OCI-LY7 (cell line): Measurements from ENCODE around the gene CHCHD6. TPM values are rescaled to one million over a fixed set of nuclear protein-coding genes. Genes with fewer than 3 reads are reported as not detected.

Experiments used
- BruUV-seq: library from RNA; stranded (reverse); fragments of 400-500 nt; replicated peaks from 2 replicates; lab custom pipeline; 2021; lab: Mats Ljungman, UMichigan
- CTCF ChIA-PET: fragments of 300-600 bp; sonication (Branson Sonifier 250); formaldehyde crosslinking; loops from one replicate; lab custom pipeline; 2022; ENCODE audit warnings: antibody characterized with exemption; ENCODE audit not compliant: unreplicated experiment; lab: Charles Lee
- POLR2A ChIA-PET: fragments of 300-600 bp; sonication (Branson Sonifier 250); formaldehyde crosslinking; loops from one replicate; lab custom pipeline; 2022; ENCODE audit warnings: antibody characterized with exemption; lab: Charles Lee
- DNase-seq: peaks from one replicate; pipeline ENCODE4 v3.0.0-alpha.2; 2015; ENCODE audit warnings: low spot score
- H2AFZ ChIP-seq: fragments of 200-600 bp; sonication (generic), shearing (Covaris generic); 2 replicates; pipeline ENCODE4 v1.6.1; 2014; ENCODE audit warnings: mild to moderate bottlenecking, antibody characterized with exemption, low read length, moderate library complexity
- H3K27ac ChIP-seq: fragments of 200-600 bp; sonication (generic); 2 replicates; pipeline ENCODE4 v1.5.1; 2014; ENCODE audit warnings: mixed run types, low read depth, mild to moderate bottlenecking, moderate library complexity, low read length, inconsistent platforms; ENCODE audit not compliant: poor library complexity, severe bottlenecking
- H3K36me3 ChIP-seq: fragments of 200-600 bp; sonication (generic); 2 replicates; pipeline ENCODE4 v1.6.1; 2014; ENCODE audit warnings: mild to moderate bottlenecking, antibody characterized with exemption, low read length, moderate library complexity, mixed read lengths; ENCODE audit not compliant: insufficient read depth
- H3K4me1 ChIP-seq: fragments of 200-600 bp; sonication (generic); 2 replicates; pipeline ENCODE4 v1.5.1; 2014; ENCODE audit warnings: mild to moderate bottlenecking, low read length; ENCODE audit not compliant: insufficient read depth, poor library complexity, severe bottlenecking
- H3K4me2 ChIP-seq: fragments of 200-600 bp; sonication (generic); 2 replicates; pipeline ENCODE4 v1.6.1; 2014; ENCODE audit warnings: mild to moderate bottlenecking, low read length
- H3K4me3 ChIP-seq: fragments of 200-600 bp; sonication (generic); 2 replicates; pipeline ENCODE4 v1.5.1; 2014; ENCODE audit warnings: mild to moderate bottlenecking, low read depth, low read length; ENCODE audit not compliant: poor library complexity, severe bottlenecking
- H3K79me2 ChIP-seq: fragments of 200-600 bp; sonication (generic); 2 replicates; pipeline ENCODE4 v1.6.1; 2016; ENCODE audit warnings: low read depth, mild to moderate bottlenecking, low read length, moderate library complexity, mixed read lengths; ENCODE audit not compliant: insufficient read depth
- H3K9me2 ChIP-seq: fragments of 200-600 bp; sonication (generic); 2 replicates; pipeline ENCODE4 v1.6.1; 2016; ENCODE audit warnings: mild to moderate bottlenecking, low read length, mixed read lengths; ENCODE audit not compliant: insufficient read depth
- H3K9me3 ChIP-seq: fragments of 200-600 bp; sonication (generic); 2 replicates; pipeline ENCODE4 v1.6.1; 2014; ENCODE audit warnings: mild to moderate bottlenecking, mixed run types, low read length, mixed read lengths
- H4K20me1 ChIP-seq: fragments of 200-600 bp; sonication (generic); 2 replicates; pipeline ENCODE4 v1.6.1; 2014; ENCODE audit warnings: mild to moderate bottlenecking, antibody characterized with exemption, low read length, moderate library complexity, mixed read lengths; ENCODE audit not compliant: insufficient read depth
- CTCF ChIP-seq: fragments of 200-600 bp; sonication (generic); conservative IDR thresholded peaks from 2 replicates; pipeline ENCODE4 v1.5.1; 2014; ENCODE audit warnings: mild to moderate bottlenecking, antibody characterized with exemption, low read length, moderate library complexity, mixed read lengths
- EZH2phosphoT487 ChIP-seq: fragments of 200-600 bp; sonication (generic); IDR thresholded peaks from 2 replicates; pipeline ENCODE4 v1.6.1; 2018; ENCODE audit warnings: low read depth, borderline replicate concordance, mild to moderate bottlenecking, mixed run types, antibody characterized with exemption, low read length, moderate library complexity, mixed read lengths
- intact Hi-C: fragments of 100-400 bp; cut with micrococcal nuclease; formaldehyde crosslinking; loops from one replicate; pipeline ENCODE4 v1.10.0; 2022; ENCODE audit not compliant: unreplicated experiment
- total RNA-seq, 2 experiments: library from RNA; depleted of rRNA in 1 of 2; stranded (reverse); fragments of >200 nt in 1 of 2; shearing (Covaris generic) in 1 of 2; gene quantifications; 2 replicates each; pipeline ENCODE4 v1.2.3, GENCODE V29; 2014 to 2022

CHCHD6 gene
- total RNA-seq, 2 experiments from 2014 or later: 14.7 to 21.2 TPM

DNA sequence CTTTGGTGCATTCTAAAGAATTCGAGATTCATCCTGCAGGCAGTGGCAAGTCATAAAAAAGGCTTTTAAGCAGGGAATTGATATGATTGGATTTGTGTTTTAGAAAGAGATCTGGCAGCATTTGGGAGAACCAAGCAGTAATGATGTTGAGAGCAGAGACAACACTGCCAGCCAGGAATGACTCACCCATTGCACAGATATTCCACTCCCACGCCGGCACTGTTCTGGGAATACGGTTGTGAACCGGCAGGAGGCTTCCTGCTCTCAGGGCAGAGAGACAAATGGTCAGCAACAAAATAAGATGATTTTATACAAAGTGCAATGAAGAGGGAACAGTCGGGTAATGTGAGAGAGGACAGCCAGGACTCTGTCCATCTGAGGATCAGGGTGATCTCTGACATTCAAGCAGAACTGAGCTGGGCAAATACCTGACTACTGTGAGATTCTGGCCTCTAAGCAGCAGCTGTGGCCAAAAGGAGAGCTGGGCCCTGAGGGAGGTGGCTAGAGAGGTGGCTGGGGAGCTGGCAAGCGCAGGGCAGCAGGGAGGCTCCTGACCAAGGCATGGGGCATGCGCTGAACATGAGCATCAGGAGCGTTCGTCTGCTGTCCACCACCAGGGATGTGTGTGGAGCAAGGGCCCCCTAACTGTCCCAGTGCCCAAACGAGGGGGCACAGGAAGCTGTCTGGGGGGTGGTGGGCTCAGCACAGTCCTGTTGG lies 222.8 kb downstream of the CHCHD6 start:
- H3K4me2 ChIP-seq: no peak overlapping the region
- H3K9me2 ChIP-seq: no peaks in the 10 kb centered on the region
- no peaks in the 10 kb centered on the region for H3K9me3 ChIP-seq
- no TSS peak for BruUV-seq
- CTCF ChIA-PET: no interaction called here
- no peaks in the 10 kb centered on the region for H4K20me1 ChIP-seq
- no peak overlapping the region for H3K27ac ChIP-seq
- H2AFZ ChIP-seq: no peak overlapping the region
- H3K4me1 ChIP-seq: no peaks in the 10 kb centered on the region
- no peaks in the 10 kb centered on the region for H3K36me3 ChIP-seq
- H3K4me3 ChIP-seq: no peak overlapping the region
- POLR2A ChIA-PET: no interaction called here
- TF ChIP-seq CTCF: no peak
- TF ChIP-seq EZH2phosphoT487: no peak
- H3K79me2 ChIP-seq: no peaks in the 10 kb centered on the region
- intact Hi-C loops: no loop called here
- DNase-seq: no peak

GRCh38 chr3:126927401-126927750 lies 223.3 kb downstream of the CHCHD6 start:
- Histone ChIP-seq H3K9me2 (no peaks in the 10 kb centered on the region), H3K79me2 (no peaks in the 10 kb centered on the region), H3K36me3 (no peaks in the 10 kb centered on the region), H3K4me2 (no peak overlapping the region), H3K9me3 (no peaks in the 10 kb centered on the region), H2AFZ (no peak overlapping the region), H3K4me1 (no peaks in the 10 kb centered on the region), H3K27ac (no peak overlapping the region), H3K4me3 (no peak overlapping the region), H4K20me1 (no peaks in the 10 kb centered on the region)
- no TSS peak for BruUV-seq
- intact Hi-C loops: no loop called here
- no peak for DNase-seq
- TF ChIP-seq CTCF: no peak
- TF ChIP-seq EZH2phosphoT487: no peak
- ChIA-PET POLR2A (no interaction called here), CTCF (no interaction called here)

- BruUV-seq: no TSS peak
Measured at GRCh38 chr3:126927846-126928245, 223.8 kb downstream of the CHCHD6 start.

More at GRCh38 chr3:126927846-126928245, 223.8 kb downstream of the CHCHD6 start:
- H3K4me1 ChIP-seq: no peaks in the 10 kb centered on the region
- H3K4me2 ChIP-seq: no peak overlapping the region
- no peak overlapping the region for H3K4me3 ChIP-seq
- no peaks in the 10 kb centered on the region for H3K36me3 ChIP-seq
- no peak overlapping the region for H2AFZ ChIP-seq
- H3K9me2 ChIP-seq: no peaks in the 10 kb centered on the region
- H3K9me3 ChIP-seq: no peaks in the 10 kb centered on the region
- no peak for DNase-seq
- no peaks in the 10 kb centered on the region for H3K79me2 ChIP-seq
- intact Hi-C loops: no loop called here
- H3K27ac ChIP-seq: no peak overlapping the region
- CTCF ChIA-PET: no interaction called here
- TF ChIP-seq EZH2phosphoT487: no peak
- no peaks in the 10 kb centered on the region for H4K20me1 ChIP-seq
- POLR2A ChIA-PET: no interaction called here
